ENCODE measurements around the gene TNNT3. TPM values are rescaled to one million over a fixed set of nuclear protein-coding genes. Genes with fewer than 3 reads are reported as not detected.

Gene TNNT3
- total and polyA plus RNA-seq, 2 donors from 2014 or later, result 0.60 TPM; not detected in 1

DNA sequence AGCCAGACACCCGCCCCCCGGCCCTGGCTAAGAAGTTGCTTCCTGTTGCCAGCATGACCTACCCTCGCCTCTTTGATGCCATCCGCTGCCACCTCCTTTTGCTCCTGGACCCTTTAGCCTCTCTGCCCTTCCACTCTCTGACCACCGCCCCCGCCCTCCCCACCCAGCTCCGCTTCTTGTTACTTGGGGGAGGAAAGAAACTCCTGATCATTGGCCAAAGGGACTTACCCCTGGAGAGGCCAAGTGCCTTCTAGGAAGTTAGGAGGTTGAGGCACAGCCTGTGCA lies 27.7 kb upstream of the TNNT3 start, which contains the start of gene PRR33:
Gene PRR33 (minus strand): TSS at position 65 of the 285 bp plus-strand sequence. CDS start 1,311 bp downstream, outside the sequence.
- no peak for DNase-seq
- no peaks in the 10 kb centered on the region for H3K9me3 ChIP-seq (ENCODE audit: control insufficient read depth in 2 of 3, insufficient read depth in 1 of 3, low read length in 3 of 3)
- no peak within 1 kb of the TSS for H3K9ac ChIP-seq (ENCODE audit: low read length in 3 of 3)
- H3K4me1 ChIP-seq (ENCODE audit: control insufficient read depth in 2 of 3, insufficient read depth in 2 of 3, low read depth in 1 of 3, low read length in 3 of 3), result no peaks in the 10 kb centered on the region
- TF ChIP-seq, protein P1, sequence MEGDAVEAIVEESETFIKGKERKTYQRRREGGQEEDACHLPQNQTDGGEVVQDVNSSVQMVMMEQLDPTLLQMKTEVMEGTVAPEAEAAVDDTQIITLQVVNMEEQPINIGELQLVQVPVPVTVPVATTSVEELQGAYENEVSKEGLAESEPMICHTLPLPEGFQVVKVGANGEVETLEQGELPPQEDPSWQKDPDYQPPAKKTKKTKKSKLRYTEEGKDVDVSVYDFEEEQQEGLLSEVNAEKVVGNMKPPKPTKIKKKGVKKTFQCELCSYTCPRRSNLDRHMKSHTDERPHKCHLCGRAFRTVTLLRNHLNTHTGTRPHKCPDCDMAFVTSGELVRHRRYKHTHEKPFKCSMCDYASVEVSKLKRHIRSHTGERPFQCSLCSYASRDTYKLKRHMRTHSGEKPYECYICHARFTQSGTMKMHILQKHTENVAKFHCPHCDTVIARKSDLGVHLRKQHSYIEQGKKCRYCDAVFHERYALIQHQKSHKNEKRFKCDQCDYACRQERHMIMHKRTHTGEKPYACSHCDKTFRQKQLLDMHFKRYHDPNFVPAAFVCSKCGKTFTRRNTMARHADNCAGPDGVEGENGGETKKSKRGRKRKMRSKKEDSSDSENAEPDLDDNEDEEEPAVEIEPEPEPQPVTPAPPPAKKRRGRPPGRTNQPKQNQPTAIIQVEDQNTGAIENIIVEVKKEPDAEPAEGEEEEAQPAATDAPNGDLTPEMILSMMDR (IDR thresholded peaks at IDR 0.05; ENCODE audit: borderline replicate concordance, extremely low read depth, insufficient read depth), result no peak
- no peak within 1 kb of the TSS for H3K27ac ChIP-seq (ENCODE audit: low read depth in 2 of 2, low read length in 2 of 2)
- H3K4me3 ChIP-seq (ENCODE audit: low read length in 3 of 3), result no peak within 1 kb of the TSS
- H3K36me3 ChIP-seq (ENCODE audit: control insufficient read depth in 2 of 3, insufficient read depth in 3 of 3, low read length in 3 of 3), result no peaks in the 10 kb centered on the region
- intact Hi-C loops (cut with DNase I), result no loop called here
- no peaks in the 10 kb centered on the region for H3K27me3 ChIP-seq (ENCODE audit: control insufficient read depth, insufficient read depth, low read length)
- no peak for FAIRE-seq

DNA sequence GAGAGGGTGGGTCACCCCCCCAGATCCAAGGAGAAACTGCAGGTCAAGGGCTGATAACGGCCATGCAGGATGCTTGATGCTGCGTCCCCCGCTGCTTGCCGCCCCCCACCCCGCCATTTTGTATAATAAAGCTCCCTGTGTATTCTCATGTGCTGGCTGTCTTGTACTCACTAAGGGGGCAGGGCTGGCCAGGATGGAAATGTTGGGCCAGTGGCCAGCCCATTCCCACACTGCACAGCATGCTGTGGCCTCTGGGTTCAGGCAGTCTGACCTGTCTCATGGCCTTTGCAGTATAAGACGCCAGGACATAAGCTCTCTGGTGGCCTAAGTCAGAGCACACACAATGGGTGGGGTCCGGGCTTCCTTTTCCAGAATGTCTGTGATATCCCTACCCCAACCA lies 27.4 kb upstream of the TNNT3 start:
- Histone ChIP-seq H3K27me3 (ENCODE audit: control insufficient read depth, insufficient read depth, low read length) (no peaks in the 10 kb centered on the region), H3K4me3 (ENCODE audit: low read length in 3 of 3) (no peak overlapping the region), H3K27ac (ENCODE audit: low read depth in 2 of 2, low read length in 2 of 2) (no peak overlapping the region), H3K9ac (ENCODE audit: low read length in 3 of 3) (no peak overlapping the region), H3K4me1 (ENCODE audit: control insufficient read depth in 2 of 3, insufficient read depth in 2 of 3, low read depth in 1 of 3, low read length in 3 of 3) (no peaks in the 10 kb centered on the region), H3K36me3 (ENCODE audit: control insufficient read depth in 2 of 3, insufficient read depth in 3 of 3, low read length in 3 of 3) (no peaks in the 10 kb centered on the region), H3K9me3 (ENCODE audit: control insufficient read depth in 2 of 3, insufficient read depth in 1 of 3, low read length in 3 of 3) (no peaks in the 10 kb centered on the region)
- FAIRE-seq, result no peak
- no peak for DNase-seq
- intact Hi-C loops (cut with DNase I), result no loop called here
- TF ChIP-seq, protein P1 (IDR thresholded peaks at IDR 0.05; ENCODE audit: borderline replicate concordance, extremely low read depth, insufficient read depth), result no peak

DNA sequence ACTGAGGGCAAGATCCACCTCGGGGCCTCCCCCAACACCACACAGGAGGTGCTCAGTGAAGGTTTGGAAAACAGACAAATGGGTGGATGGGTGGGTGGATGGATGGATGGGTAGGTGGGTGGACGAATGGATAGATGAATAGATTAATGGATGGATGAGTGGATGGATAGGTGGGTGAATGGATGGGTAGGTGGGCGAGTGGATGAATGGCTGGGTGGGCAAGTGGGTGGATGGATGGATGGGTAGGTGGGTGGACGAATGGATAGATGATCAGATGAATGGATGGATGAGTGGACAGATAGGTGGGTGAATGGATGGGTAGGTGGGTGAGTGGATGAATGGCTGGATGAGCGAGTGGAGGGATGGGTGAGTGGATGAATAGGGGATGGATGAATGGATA lies 26.9 kb upstream of the TNNT3 start:
- no peaks in the 10 kb centered on the region for H3K27me3 ChIP-seq (ENCODE audit: control insufficient read depth, insufficient read depth, low read length)
- no peak overlapping the region for H3K27ac ChIP-seq (ENCODE audit: low read depth in 2 of 2, low read length in 2 of 2)
- H3K36me3 ChIP-seq (ENCODE audit: control insufficient read depth in 2 of 3, insufficient read depth in 3 of 3, low read length in 3 of 3), result no peaks in the 10 kb centered on the region
- H3K4me1 ChIP-seq (ENCODE audit: control insufficient read depth in 2 of 3, insufficient read depth in 2 of 3, low read depth in 1 of 3, low read length in 3 of 3), result no peaks in the 10 kb centered on the region
- H3K4me3 ChIP-seq (ENCODE audit: low read length in 3 of 3), result no peak overlapping the region
- intact Hi-C loops (cut with DNase I), result no loop called here
- FAIRE-seq, result no peak
- TF ChIP-seq, protein P1 (IDR thresholded peaks at IDR 0.05; ENCODE audit: borderline replicate concordance, extremely low read depth, insufficient read depth), result no peak
- no peak overlapping the region for H3K9ac ChIP-seq (ENCODE audit: low read length in 3 of 3)
- no peaks in the 10 kb centered on the region for H3K9me3 ChIP-seq (ENCODE audit: control insufficient read depth in 2 of 3, insufficient read depth in 1 of 3, low read length in 3 of 3)
- DNase-seq, result no peak

All from kidney (tissue), 14 donors.